ENCODE data around the gene GPR25.

- TF ChIP-seq, protein P1, sequence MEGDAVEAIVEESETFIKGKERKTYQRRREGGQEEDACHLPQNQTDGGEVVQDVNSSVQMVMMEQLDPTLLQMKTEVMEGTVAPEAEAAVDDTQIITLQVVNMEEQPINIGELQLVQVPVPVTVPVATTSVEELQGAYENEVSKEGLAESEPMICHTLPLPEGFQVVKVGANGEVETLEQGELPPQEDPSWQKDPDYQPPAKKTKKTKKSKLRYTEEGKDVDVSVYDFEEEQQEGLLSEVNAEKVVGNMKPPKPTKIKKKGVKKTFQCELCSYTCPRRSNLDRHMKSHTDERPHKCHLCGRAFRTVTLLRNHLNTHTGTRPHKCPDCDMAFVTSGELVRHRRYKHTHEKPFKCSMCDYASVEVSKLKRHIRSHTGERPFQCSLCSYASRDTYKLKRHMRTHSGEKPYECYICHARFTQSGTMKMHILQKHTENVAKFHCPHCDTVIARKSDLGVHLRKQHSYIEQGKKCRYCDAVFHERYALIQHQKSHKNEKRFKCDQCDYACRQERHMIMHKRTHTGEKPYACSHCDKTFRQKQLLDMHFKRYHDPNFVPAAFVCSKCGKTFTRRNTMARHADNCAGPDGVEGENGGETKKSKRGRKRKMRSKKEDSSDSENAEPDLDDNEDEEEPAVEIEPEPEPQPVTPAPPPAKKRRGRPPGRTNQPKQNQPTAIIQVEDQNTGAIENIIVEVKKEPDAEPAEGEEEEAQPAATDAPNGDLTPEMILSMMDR (IDR thresholded peaks at IDR 0.05) = no peak
- TF ChIP-seq POLR2A (IDR thresholded peaks at IDR 0.05) = no peak
- TF ChIP-seq POLR2AphosphoS5 (IDR thresholded peaks at IDR 0.05; ENCODE audit: insufficient read depth in 1 of 2, low read depth in 1 of 2) = no peak
Measured at GRCh38 chr1:200880212-200880611, 7.4 kb downstream of the GPR25 start.
